Measurements from ENCODE around the gene MACO1. TPM values are rescaled to one million over a fixed set of nuclear protein-coding genes. Genes with fewer than 3 reads are reported as not detected.
A peak's percentile ranks its signal among the peaks of the same experiment; 100 is the strongest.

Gene MACO1
- total and polyA plus RNA-seq, 2 of the 13 experiments (the other 11 are each of a cell fraction or from before 2014, with no cell fraction given), result 9.7 to 17.0 TPM

DNA sequence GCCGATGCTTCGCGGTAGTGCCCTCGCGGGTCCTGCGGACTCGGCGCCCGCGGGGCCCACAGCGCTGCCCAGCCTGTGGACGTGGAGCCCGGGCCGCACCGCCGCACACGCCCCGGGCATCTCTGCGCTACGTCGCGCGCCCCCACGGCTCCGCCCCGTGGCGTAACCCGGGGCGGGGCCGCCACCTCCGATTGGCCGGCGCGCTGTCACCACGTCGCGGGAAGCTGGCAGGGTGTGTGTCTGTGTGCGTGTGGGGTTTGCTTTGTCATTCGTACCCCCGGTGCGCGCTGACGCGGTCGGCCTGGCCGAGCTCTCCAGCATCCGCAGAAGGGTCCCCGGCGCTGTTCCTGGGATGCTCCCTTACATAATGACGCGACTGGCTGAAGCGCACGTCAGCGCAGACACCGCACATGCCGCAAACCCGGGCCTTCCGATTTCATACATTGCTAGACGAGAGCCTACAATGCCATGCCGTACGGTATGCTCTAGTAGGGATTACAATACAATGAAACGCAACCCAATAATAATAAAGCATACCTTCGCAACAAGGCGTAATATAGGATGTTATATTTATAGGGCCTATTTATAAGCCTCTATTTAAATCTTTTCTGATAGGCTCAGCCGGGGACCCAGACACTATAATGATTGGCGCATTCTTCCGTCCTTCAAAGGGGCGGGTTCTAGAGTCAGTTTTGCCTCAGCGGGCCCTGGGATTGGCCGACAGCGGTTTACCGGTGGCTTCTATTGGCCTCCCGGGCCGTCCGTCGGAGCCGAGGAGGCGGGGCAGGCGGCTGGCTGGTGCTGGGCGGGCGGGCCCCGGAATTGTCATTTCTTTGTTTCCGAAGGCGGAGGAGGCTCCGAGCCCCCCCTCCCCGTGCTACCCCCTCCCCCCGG lies at the start of gene MACO1 (continued):
- TF ChIP-seq, protein P1, sequence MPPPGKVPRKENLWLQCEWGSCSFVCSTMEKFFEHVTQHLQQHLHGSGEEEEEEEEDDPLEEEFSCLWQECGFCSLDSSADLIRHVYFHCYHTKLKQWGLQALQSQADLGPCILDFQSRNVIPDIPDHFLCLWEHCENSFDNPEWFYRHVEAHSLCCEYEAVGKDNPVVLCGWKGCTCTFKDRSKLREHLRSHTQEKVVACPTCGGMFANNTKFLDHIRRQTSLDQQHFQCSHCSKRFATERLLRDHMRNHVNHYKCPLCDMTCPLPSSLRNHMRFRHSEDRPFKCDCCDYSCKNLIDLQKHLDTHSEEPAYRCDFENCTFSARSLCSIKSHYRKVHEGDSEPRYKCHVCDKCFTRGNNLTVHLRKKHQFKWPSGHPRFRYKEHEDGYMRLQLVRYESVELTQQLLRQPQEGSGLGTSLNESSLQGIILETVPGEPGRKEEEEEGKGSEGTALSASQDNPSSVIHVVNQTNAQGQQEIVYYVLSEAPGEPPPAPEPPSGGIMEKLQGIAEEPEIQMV (CRISPR knock-in tag; IDR thresholded peaks at IDR 0.05; ENCODE audit: low read depth), result no peak
- TF ChIP-seq ZNF264 (CRISPR knock-in tag; IDR thresholded peaks at IDR 0.05) (peak; percentile 21; the same call in 1 of the 2 replicates), ZBTB38 (CRISPR knock-in tag; IDR thresholded peaks at IDR 0.05) (peak; percentile 65), HOXA3 (CRISPR knock-in tag; IDR thresholded peaks at IDR 0.05) (peak; percentile 72), SRSF1 (optimal IDR thresholded peaks at IDR 0.05; ENCODE audit: low read depth, low read length) (no peak), JUND (CRISPR knock-in tag; IDR thresholded peaks at IDR 0.05) (no peak), SP1 (IDR thresholded peaks at IDR 0.05) (no peak), SP1 (CRISPR knock-in tag; IDR thresholded peaks at IDR 0.05) (peak; percentile 80), KDM3A (CRISPR knock-in tag; IDR thresholded peaks at IDR 0.05; ENCODE audit: low read depth) (no peak), SP2 (CRISPR knock-in tag; IDR thresholded peaks at IDR 0.05) (peak; percentile 90), MXI1 (IDR thresholded peaks at IDR 0.05; ENCODE audit: borderline replicate concordance, low read depth, low read length) (peak; percentile 91; the same call in 1 of the 3 replicates), PPARG (CRISPR knock-in tag; conservative IDR thresholded peaks at IDR 0.05) (0 out of 2 replicates have a peak, but pooled peaks have one; percentile 19), PHF20 (CRISPR knock-in tag; IDR thresholded peaks at IDR 0.05) (peak; percentile 28; the same call in 1 of the 2 replicates)
- TF ChIP-seq, protein P2, sequence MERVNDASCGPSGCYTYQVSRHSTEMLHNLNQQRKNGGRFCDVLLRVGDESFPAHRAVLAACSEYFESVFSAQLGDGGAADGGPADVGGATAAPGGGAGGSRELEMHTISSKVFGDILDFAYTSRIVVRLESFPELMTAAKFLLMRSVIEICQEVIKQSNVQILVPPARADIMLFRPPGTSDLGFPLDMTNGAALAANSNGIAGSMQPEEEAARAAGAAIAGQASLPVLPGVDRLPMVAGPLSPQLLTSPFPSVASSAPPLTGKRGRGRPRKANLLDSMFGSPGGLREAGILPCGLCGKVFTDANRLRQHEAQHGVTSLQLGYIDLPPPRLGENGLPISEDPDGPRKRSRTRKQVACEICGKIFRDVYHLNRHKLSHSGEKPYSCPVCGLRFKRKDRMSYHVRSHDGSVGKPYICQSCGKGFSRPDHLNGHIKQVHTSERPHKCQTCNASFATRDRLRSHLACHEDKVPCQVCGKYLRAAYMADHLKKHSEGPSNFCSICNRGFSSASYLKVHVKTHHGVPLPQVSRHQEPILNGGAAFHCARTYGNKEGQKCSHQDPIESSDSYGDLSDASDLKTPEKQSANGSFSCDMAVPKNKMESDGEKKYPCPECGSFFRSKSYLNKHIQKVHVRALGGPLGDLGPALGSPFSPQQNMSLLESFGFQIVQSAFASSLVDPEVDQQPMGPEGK (CRISPR knock-in tag; IDR thresholded peaks at IDR 0.05), result peak; percentile 63
- TF ChIP-seq, protein P3, sequence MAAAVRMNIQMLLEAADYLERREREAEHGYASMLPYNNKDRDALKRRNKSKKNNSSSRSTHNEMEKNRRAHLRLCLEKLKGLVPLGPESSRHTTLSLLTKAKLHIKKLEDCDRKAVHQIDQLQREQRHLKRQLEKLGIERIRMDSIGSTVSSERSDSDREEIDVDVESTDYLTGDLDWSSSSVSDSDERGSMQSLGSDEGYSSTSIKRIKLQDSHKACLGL (CRISPR knock-in tag; IDR thresholded peaks at IDR 0.05), result peak; percentile 88; the same call in 1 of the 2 replicates
- TF ChIP-seq, protein P4, sequence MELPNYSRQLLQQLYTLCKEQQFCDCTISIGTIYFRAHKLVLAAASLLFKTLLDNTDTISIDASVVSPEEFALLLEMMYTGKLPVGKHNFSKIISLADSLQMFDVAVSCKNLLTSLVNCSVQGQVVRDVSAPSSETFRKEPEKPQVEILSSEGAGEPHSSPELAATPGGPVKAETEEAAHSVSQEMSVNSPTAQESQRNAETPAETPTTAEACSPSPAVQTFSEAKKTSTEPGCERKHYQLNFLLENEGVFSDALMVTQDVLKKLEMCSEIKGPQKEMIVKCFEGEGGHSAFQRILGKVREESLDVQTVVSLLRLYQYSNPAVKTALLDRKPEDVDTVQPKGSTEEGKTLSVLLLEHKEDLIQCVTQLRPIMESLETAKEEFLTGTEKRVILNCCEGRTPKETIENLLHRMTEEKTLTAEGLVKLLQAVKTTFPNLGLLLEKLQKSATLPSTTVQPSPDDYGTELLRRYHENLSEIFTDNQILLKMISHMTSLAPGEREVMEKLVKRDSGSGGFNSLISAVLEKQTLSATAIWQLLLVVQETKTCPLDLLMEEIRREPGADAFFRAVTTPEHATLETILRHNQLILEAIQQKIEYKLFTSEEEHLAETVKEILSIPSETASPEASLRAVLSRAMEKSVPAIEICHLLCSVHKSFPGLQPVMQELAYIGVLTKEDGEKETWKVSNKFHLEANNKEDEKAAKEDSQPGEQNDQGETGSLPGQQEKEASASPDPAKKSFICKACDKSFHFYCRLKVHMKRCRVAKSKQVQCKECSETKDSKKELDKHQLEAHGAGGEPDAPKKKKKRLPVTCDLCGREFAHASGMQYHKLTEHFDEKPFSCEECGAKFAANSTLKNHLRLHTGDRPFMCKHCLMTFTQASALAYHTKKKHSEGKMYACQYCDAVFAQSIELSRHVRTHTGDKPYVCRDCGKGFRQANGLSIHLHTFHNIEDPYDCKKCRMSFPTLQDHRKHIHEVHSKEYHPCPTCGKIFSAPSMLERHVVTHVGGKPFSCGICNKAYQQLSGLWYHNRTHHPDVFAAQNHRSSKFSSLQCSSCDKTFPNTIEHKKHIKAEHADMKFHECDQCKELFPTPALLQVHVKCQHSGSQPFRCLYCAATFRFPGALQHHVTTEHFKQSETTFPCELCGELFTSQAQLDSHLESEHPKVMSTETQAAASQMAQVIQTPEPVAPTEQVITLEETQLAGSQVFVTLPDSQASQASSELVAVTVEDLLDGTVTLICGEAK (IDR thresholded peaks at IDR 0.05), result no peak
- TF ChIP-seq, protein P4 (CRISPR knock-in tag; IDR thresholded peaks at IDR 0.05), result 0 out of 2 replicates have a peak, but pooled peaks have one; percentile 19

Data from HepG2 (cell line).